ENCODE results near the gene LRRC47.

LRRC47 gene

GRCh38 chr1:3837685-3838084 lies 41.4 kb upstream of the LRRC47 start:
- Histone ChIP-seq H3K36me3 (replicated peaks; ENCODE audit: low read depth, low read length) (peaks cover 50% of the 10 kb centered on the region), H2AFZ (ENCODE audit: low read depth, low read length) (no peak overlapping the region), H3K4me2 (ENCODE audit: low read length) (no peak overlapping the region), H4K20me1 (ENCODE audit: insufficient read depth, low read length) (no peaks in the 10 kb centered on the region), H3K4me1 (ENCODE audit: low read length) (no peaks in the 10 kb centered on the region), H3K27me3 (ENCODE audit: low read depth, low read length) (no peaks in the 10 kb centered on the region), H3K9ac (ENCODE audit: low read length) (no peak overlapping the region), H3K27ac (ENCODE audit: low read length) (no peak overlapping the region), H3K9me3 (ENCODE audit: insufficient read depth, low read length) (peaks cover 14% of the 10 kb centered on the region; the same call in 1 of the 2 replicates), H3K79me2 (ENCODE audit: low read length) (no peaks in the 10 kb centered on the region), H3K4me3 (ENCODE audit: low read length) (no peak overlapping the region)
- no peak for TF ChIP-seq CTCF (IDR thresholded peaks at IDR 0.05; ENCODE audit: low read depth, low read length)
- TF ChIP-seq EZH2phosphoT487 (IDR thresholded peaks at IDR 0.05; ENCODE audit: low read depth) = no peak

- Histone ChIP-seq H3K9me3 (ENCODE audit: insufficient read depth, low read length) (peaks cover 14% of the 10 kb centered on the region; the same call in 1 of the 2 replicates), H3K4me2 (ENCODE audit: low read length) (no peak overlapping the region), H4K20me1 (ENCODE audit: insufficient read depth, low read length) (no peaks in the 10 kb centered on the region), H3K4me3 (ENCODE audit: low read length) (no peak overlapping the region), H3K27me3 (ENCODE audit: low read depth, low read length) (no peaks in the 10 kb centered on the region), H3K4me1 (ENCODE audit: low read length) (no peaks in the 10 kb centered on the region), H2AFZ (ENCODE audit: low read depth, low read length) (no peak overlapping the region), H3K9ac (ENCODE audit: low read length) (no peak overlapping the region), H3K79me2 (ENCODE audit: low read length) (no peaks in the 10 kb centered on the region), H3K27ac (ENCODE audit: low read length) (no peak overlapping the region), H3K36me3 (replicated peaks; ENCODE audit: low read depth, low read length) (peaks cover 50% of the 10 kb centered on the region)
- TF ChIP-seq EZH2phosphoT487 (IDR thresholded peaks at IDR 0.05; ENCODE audit: low read depth) (no peak), CTCF (IDR thresholded peaks at IDR 0.05; ENCODE audit: low read depth, low read length) (no peak)
Measured at GRCh38 chr1:3837200-3837599, 40.9 kb upstream of the LRRC47 start.

GRCh38 chr1:3836421-3836820 lies 40.1 kb upstream of the LRRC47 start:
- Histone ChIP-seq H3K9ac (ENCODE audit: low read length) (no peak overlapping the region), H3K4me2 (ENCODE audit: low read length) (no peak overlapping the region), H3K27ac (ENCODE audit: low read length) (no peak overlapping the region), H3K4me1 (ENCODE audit: low read length) (no peaks in the 10 kb centered on the region), H2AFZ (ENCODE audit: low read depth, low read length) (no peak overlapping the region), H3K4me3 (ENCODE audit: low read length) (no peak overlapping the region), H4K20me1 (ENCODE audit: insufficient read depth, low read length) (no peaks in the 10 kb centered on the region), H3K79me2 (ENCODE audit: low read length) (no peaks in the 10 kb centered on the region), H3K9me3 (ENCODE audit: insufficient read depth, low read length) (peaks cover 14% of the 10 kb centered on the region; the same call in 1 of the 2 replicates), H3K36me3 (replicated peaks; ENCODE audit: low read depth, low read length) (peaks cover 56% of the 10 kb centered on the region), H3K27me3 (ENCODE audit: low read depth, low read length) (no peaks in the 10 kb centered on the region)
- TF ChIP-seq CTCF (IDR thresholded peaks at IDR 0.05; ENCODE audit: low read depth, low read length) = no peak
- no peak for TF ChIP-seq EZH2phosphoT487 (IDR thresholded peaks at IDR 0.05; ENCODE audit: low read depth)

- Histone ChIP-seq H3K36me3 (replicated peaks; ENCODE audit: low read depth, low read length) (peaks cover 61% of the 10 kb centered on the region), H3K27me3 (ENCODE audit: low read depth, low read length) (no peaks in the 10 kb centered on the region), H3K79me2 (ENCODE audit: low read length) (no peaks in the 10 kb centered on the region), H4K20me1 (ENCODE audit: insufficient read depth, low read length) (no peaks in the 10 kb centered on the region), H3K4me2 (ENCODE audit: low read length) (no peak overlapping the region), H3K27ac (ENCODE audit: low read length) (no peak overlapping the region), H2AFZ (ENCODE audit: low read depth, low read length) (no peak overlapping the region), H3K4me1 (ENCODE audit: low read length) (no peaks in the 10 kb centered on the region), H3K9me3 (ENCODE audit: insufficient read depth, low read length) (peaks cover 14% of the 10 kb centered on the region; the same call in 1 of the 2 replicates), H3K9ac (ENCODE audit: low read length) (no peak overlapping the region), H3K4me3 (ENCODE audit: low read length) (no peak overlapping the region)
- TF ChIP-seq EZH2phosphoT487 (IDR thresholded peaks at IDR 0.05; ENCODE audit: low read depth) = no peak
- TF ChIP-seq CTCF (IDR thresholded peaks at IDR 0.05; ENCODE audit: low read depth, low read length) = no peak
Measured at GRCh38 chr1:3834701-3835100, 38.4 kb upstream of the LRRC47 start.

Data from OCI-LY3 (cell line).